HG02610 (cell line): ENCODE results near the gene ANO2.

Experiments used
- ATAC-seq: cut with Tn5 transposase; IDR thresholded peaks from one replicate; pipeline ENCODE4 v1.9.1; 2021; ENCODE audit warnings: mild to moderate bottlenecking, moderate library complexity; ENCODE audit not compliant: unreplicated experiment

ANO2 gene

DNA sequence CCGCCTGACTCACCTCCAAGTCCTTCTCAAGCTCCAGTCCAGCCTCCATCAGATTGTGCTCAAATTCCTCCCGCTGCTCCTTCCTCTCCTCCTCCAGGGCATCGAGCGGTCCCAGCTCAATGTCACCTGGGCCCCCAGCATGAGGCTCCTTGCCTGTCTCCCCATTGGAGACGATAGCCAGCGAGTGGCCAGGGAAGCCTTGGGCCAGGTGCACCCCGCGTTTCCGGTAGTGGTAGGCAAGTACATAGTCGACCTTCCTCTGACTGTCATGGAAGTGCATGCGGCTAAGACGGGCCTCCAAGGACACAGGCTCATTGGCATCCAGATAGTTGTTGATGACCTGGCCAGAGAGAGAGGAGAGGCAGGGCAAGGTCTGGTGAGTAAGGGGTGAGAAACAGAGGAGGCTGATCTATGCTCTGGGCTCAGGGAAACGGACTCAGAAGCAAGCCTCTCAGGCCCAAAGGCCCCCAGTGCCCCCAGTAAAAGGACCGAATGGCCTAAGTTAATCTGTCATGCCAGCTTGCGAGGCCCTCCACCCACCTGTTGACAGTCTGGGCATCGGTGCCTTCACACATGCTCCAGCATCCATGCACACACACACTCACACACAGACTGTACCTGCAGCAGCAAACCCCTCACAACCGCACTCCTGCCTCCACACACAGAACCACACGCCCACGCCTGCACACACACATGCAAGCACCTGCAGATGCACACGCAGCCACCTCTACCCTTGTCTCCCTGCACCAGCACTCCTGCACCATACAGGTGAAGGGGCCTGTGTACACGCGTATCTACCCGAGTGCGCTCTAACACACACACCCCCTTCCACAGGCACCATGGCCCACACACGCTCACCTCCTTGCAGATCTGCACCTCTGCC is 23.8 kb downstream of the ANO2 start:
- no peak for ATAC-seq

DNA sequence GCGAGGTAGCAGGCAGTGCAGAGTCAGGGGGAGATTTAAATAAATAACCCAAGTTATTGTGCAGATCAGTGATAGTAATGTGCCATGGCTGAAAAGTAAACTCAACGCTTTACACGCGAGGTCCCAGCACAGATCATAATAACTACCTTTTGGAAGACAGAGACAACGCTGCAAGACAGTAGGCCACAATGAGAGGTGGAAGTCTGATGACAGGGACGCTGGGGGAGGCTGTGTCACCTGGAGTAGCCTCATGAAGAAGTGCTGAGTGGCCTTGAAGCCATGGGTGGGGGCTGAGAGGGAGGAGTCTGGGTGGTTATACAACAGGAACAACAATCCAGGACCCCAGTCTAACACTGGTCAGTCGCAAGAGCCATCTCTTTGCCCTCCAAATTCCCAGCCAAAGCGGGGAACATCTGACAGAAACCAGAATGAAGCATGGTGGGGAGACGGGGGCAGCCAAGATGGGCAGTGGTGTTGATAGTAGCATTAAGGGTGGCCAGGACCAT is 28.2 kb downstream of the ANO2 start:
- no peak for ATAC-seq

DNA sequence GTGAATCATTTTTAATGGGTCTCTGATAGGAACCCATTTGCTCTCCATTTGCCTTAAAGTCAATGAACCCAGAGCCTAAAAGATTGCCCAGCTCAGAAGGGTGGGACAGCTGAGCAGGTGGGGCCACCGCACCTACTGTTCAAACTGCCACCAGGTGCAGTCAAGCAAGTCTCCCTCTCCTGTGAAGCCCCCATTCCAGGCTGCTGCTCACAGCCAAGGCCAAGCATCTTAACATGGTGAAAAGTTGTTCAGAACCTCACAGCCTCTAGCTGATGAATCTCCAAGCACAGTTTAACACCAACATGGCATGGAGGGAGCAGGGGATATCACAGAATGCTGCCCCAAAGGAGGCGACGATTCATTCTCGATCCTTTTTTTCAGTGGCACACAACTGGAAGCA is 29.5 kb downstream of the ANO2 start:
- no peak for ATAC-seq

DNA sequence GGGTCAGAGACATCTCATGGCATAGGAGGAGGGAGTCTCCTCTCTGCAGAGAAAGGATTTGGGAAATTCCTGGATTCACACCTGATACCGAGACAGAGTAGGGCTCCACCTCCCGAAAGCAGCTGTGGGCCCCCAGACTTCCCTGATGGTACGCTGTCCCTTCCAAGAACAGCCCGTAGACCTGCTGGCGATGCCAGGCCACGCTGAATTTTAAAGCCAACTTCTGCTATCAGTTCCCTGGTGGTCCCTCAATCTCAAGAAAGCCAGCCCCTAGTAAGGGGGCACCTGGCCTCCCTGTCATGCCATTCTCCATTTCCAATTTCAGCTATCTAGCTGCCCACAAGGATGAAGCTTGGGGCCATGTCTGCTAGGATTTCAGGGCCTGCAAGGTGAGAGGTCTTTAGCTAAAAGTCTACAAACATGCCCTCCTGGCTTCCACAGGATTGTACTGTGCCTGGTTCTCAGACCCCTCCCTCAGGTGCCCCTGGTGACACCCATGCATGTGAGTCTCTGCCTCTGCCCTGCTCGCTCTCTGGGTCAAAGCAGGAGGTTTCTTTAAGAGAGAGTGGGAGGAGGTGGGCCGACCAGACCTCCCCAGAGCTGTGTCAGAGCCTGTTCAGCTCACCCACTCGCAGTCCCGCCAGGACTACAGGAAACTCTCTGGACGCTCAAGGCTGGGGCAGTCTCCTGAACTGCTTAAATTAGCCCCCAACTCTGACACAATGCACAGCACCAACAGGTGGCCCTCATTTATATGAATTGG is 30.5 kb downstream of the ANO2 start:
- ATAC-seq: no peak

DNA sequence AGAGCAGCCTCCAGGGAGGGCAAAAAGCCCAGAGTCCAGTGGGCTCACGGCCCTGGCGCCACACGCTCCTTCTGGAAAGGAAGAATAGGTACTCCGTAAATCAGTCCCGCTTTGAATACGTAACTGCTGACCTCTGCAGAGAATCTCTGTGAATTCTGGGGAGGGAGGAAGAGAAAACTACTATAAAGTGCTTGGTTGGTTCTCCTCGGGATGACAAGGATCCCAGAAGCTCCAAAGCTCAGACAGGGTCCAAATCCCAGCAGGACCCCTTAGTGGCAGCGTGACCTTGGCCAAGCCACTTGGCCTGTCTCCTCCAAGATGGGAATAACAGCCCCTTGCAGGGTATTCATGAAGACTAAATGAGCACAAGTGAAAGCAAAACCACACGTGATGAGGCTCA is 31.7 kb downstream of the ANO2 start:
- no peak for ATAC-seq

DNA sequence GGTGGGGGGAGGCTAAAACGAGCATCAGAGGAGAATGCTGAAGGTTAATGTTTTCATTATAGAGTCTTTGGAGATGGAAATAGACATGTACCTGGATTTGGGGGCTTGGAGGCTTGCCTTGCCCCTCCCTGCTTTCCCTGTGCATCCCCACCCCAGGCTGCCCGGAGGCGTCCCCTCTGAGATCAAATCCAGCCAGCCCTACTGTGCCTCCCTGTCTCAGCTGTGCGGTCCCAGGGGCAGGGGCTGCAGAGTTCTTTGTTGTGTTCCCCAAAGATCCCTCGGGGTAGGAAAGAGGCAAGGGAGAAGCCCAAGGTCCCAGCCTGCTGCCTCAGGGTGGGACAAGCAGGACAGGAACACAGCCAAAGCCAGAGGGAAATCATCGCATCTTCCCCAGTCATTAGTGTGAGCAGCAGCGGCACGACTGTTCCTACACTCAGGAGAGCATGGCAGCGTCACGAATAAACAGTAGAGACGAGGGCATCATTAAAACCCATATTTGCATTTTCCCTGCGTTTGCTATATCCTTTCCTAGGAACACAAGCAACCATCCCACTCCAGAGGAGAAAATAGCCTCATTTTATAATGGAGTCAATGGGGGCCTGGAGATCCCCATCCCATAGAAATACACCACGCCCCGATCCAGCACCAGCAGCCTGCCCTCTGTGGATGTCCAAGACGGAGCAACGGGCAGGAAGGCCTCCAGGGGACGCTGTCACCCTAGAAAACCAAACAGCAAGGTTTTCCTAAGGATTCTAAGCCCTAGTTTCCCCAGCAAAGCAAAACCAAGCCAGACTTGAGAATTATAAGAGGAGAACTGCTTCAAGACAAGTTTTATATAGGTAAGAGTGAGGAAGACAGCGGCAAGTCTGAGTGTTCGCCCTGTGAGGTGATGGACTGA is 32.4 kb downstream of the ANO2 start:
- ATAC-seq: no peak

DNA sequence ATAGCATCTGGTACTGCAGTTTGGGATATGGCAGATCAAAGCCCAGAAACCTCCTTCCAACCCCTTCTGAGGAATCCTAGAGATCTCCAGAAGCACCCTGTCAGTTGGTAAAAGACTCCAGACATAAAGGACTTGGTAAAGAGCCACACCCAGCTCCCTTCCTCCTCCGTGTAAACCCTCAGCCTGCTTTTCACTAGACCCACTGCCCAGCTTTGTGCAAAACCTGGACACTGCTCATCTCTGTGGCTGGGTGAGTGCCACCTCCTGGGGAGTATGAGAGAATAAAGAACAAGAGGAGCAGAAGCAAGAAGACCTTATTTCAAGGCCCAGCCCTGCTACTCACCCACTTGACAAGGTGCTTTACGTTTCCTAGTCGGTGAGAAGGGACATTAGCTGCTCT is 33.0 kb downstream of the ANO2 start:
- no peak for ATAC-seq

DNA sequence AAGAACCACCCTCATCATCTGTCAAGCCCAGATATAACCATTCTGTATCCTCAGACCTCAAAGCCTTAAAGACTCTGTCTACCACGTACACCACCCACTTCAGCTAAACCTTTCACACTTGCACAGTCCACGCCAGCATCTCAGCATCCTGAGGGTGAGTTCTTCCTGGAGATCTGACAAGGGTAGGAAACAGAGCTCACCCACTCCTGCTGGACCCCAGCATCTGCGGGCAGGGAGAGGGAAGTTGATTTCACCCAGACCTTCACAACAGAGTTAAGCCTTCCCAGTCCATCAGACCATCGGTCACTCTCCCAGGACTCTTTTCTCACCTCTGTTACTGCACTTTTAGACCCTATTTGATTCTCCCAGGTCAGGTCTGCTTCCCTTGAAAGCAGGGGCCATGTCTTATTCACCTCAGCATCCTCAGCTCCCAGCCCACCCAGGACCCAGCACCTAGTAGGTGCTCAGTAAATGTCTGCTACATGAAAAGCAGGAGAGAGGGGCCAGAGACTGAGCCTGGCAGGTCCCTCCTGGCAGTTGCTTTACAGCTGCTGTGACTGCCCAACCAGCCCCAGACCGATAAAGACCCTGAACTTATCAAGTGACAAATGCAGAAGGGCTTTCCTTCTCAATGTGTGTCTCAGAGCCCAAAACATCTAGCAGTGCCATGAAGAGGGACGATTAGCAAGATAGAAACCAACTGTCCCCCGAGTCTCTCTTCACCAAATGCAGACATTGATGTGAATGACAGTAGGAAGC is 34.1 kb downstream of the ANO2 start:
- ATAC-seq: no peak

DNA sequence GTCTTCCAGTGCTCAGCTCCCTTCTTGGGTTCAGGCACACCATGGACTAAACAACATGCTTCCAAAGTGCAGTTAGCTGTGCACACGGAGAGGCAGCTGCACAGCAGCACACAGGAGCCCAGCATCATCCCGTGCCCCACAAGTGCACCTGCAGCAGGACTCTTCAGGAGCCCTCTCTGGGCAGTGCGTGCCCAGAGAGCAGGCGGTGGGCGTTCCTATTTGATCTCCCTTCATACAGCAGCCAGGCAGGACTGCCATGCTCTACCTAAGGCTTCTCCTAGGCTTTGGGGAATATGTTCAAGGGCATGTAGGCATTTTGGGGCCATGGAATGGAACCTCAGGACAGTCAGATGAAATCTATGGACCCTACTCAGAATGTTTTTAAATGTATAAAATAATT is 35.5 kb downstream of the ANO2 start:
- no peak for ATAC-seq

DNA sequence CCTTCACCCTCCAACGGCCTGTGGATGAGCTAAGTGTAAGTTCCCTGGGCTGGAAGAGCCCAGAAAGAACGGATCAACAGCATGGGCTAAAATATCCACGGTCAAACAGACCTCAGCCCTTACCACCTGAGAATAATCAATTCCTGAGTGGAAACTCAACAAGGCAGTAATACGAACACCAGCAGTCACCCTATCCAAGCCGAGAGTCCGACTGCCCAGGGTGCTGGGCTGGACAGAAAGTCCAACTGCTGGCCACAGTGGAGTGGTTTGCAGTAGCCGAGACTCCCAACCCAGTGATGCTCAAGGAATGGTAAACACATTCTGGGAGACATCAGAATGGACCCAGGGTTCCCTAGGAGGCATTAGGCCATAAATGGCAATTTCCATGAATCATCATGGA is 36.8 kb downstream of the ANO2 start:
- ATAC-seq: no peak

DNA sequence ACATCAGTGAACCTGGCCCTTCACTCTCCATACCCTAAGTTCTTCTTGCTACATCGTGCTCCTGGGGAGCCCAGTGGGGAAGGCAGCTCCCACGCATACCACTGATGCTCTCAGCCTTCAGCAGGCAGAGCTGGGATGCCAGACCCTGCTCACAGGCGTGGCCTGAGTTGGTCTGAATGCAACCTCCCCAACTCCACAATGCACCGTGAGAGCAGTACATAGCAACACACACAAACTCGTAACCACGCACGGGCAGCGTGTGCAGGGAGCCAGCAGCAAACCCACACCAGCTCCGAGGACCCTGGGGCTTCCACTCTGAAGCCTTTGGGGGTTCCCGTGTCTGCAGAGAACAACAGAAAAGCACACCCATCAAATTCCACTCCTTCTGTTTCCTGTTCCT is 37.3 kb downstream of the ANO2 start:
- no peak for ATAC-seq

DNA sequence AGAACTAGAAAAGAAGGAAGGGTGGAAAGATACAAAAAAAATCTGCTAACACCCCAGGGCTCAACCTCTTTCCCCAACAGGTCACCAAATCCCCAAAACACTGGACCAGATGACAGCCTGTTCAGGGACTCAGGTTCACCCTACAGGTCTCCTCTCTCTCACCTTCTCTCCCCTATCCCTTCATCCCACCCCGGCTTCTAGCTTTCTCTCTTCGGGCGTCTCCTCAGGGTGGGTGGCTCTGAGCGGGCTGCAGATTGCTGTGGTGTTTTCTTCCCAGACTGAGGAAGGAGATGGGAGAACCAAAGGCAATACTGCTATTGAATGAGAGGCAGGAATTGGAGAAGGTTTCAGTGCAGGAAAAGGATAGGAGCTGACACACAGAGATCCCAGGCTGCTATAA is 39.3 kb downstream of the ANO2 start:
- no peak for ATAC-seq

DNA sequence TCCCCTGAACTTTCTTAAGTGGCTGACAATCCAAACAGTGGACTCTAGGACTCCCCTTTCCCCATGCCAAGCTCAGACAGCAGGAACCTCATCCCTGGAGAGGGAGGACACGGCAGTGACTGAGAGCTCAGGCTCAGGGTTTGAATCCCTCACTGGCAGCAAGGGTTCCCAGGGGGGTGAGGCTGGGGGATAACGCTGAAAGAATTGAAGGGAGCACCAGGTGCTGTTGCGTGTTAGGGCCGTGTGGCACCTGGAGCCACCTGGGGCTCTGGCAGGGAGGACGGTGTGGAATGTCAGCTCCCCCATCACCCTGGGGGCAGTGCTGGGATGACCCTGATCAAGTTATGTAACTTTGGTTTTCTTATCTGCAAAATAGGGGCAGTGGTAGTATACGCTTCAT is 40.1 kb downstream of the ANO2 start:
- ATAC-seq: no peak

DNA sequence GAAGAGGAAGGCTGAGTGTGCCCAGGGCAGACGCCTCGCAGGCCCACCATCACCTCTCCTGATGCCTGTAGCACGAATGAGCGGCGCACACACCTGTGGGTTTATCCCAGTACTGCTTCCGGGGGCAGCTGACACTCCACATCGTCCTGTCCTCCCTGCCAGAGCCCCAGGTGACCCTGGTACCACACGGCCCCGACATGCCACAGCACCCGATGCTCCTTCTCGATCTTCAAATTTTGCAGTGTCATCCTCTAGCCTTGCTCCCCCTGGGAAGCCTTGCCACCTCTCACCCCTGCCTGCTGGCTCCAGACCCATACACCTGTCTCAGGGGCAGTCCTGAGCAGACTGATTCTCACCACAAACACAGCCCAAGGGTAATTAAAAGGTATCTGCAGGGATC is 40.6 kb downstream of the ANO2 start:
- no peak for ATAC-seq

DNA sequence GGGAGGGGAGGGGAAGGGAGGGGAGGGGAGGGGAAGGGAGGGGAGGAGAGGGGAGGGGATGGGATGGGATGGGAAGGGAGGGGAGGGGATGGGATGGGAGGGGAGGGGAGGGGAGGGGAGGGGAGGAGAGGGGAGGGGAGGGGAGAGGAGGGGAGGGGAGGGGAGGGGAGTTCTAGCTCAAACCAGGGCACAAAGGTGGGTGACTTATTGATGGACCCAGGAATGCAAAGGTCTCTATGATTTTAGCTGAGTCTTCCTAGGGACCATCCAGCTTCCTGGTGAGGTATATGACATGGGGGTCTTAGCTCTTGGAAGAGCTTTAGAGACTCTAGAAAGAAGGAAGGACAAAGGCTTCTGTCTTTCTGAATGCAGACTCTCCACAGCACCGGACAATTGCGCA is 42.3 kb downstream of the ANO2 start:
- no peak for ATAC-seq

DNA sequence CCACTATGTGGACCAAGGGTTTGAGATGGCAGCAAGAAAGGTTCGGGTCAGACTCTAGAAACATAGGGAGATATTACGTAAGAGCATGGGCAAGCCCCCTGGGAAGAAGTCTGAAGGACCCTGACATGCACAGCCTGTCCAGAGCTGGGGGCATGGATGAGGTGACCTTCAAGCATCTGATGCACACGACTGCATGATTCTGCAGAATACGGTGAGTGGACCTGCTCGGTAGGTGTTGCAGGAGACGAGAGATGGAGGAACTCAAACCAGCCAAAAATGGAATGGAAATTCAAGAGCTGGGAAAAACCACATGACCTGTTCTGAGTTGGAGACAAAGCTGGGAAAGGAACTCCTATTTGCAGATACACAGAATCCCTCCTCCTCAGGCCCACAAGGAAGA is 43.6 kb downstream of the ANO2 start:
- ATAC-seq: no peak

DNA sequence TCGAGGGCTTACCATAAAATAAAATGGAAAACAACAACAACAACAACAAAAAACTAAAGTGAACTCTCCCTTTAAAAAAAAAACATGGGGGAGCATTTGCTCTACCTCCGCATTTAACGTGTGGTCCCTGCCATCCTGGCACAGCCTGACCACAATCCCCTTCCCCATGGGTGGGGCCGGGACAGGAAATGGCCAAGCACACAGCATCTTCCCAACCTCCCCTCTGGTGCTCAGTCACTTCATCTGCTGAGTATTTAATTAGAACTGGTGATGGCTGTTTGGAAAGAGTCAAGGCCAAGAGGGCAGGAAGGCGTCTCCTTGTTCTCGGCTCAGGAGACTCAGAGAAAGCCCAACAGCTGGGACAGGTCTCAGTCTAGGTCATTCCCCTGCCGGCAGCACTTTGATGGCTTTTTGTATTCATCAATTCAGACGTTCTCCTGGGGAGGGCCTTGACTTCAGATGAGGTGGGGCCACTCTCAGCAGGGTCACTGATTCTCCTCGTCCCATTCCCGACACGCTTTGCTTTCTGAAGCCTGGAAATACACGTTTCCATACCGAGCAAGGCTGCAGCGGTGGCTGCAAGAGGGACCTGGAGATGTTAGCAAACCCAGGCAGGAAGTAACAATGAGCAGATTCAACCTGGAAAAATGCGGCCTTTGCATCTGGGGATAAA is 44.4 kb downstream of the ANO2 start:
- ATAC-seq: no peak

DNA sequence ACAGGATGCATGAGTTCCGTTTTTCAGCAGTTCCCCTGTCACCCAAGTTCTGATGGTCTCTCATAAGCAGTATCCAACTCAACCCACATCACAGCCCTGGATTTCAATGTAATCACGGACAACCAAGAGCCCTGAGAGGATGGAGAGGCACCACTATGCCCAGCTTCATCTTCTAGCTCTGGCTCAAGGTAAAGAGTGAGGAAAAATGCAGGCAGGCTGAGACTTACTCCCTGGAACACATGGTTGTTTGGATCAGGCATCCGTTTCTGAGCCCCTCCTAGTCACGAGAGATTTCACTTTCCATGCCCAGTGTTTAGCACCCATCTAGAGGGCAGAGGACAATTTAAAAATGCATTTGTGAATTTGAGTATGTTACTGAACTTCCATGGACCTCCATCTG is 45.0 kb downstream of the ANO2 start:
- ATAC-seq: no peak

DNA sequence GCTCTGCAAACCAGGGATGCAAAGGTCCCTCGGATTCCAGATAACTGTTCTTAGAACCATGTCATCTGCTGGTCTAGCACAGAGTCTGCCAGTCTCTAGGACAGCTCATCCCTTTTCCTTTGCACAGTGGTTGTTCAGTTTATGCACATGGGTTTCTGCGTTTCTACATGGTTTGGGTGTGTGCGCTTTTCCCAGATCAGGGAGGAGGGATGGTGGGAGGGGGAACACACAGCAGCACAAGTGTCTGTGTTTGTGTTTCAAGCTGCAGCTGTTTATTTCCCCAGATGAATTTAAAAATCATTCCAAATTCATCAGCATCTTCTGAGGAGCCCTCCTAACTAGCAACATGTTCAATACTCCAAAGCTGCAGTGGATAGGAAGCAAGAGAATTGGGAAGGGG is 45.4 kb downstream of the ANO2 start:
- ATAC-seq: no peak

DNA sequence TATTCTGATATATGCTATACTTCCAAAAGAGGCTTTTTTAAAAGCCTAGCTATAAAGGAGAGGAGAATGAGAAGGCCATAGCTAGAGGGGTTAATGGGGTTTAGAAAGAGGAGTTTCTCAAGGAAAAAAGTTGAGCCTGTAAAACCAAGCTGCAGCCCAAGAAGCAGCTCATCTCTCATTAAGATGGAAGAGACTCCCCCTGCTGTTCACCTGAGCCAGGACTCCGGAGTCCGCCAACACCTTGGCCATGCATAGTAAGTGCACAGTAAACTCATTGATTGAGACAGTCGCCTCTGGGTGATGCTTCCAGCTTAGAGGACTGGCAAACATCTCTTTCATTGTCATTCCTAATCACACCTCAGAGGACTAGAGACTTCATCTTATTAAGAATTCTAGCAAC is 46.2 kb downstream of the ANO2 start:
- ATAC-seq: no peak
